HG03175 (cell line): ENCODE results near the gene HDC.
A peak's percentile ranks its signal among the peaks of the same experiment; 100 is the strongest.

ENCODE experiments used
- ATAC-seq: cut with Tn5 transposase; IDR thresholded peaks from one replicate; pipeline ENCODE4 v1.9.1; 2021; ENCODE audit warnings: mild to moderate bottlenecking, moderate library complexity; ENCODE audit not compliant: unreplicated experiment

Gene HDC

DNA sequence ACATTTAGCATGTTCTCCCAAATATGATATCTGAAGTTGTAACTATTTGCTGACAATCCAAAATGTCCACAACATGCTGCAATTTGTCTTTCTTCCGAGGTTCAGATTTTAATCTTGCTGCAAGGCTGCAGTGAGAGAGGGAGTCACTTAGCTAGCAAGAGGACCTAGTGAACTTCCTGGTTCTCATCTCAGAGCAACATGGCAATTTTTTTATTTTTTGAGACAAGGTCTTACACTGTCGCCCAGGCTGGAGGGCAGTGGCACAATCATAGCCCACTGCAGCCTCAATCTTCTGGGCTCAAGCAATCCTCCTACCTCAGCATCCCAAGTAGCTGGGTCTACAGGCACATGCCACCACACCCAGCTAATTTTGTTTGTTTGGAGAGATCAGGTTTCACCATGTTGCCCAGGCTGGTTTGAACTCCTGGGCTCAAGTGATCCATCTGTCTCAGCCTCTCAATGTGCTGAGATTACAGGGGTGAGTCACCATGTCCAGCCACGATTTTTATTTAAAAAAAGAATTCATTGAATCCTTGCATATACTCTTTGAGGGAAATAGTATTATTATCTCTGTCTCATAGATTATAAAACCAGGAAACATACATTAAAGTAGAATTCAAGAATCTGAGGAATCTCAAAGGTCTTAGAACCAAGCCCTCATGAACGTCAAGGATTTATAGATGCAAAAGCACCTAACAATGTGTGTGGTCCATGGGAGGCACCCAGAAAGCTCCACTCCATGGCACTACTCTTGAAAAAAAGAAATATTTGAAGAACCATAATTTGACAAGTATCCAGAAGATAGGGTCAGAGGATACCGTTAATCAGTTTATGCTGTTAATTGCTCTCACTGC lies 9.1 kb downstream of the HDC start:
- ATAC-seq, result no peak

DNA sequence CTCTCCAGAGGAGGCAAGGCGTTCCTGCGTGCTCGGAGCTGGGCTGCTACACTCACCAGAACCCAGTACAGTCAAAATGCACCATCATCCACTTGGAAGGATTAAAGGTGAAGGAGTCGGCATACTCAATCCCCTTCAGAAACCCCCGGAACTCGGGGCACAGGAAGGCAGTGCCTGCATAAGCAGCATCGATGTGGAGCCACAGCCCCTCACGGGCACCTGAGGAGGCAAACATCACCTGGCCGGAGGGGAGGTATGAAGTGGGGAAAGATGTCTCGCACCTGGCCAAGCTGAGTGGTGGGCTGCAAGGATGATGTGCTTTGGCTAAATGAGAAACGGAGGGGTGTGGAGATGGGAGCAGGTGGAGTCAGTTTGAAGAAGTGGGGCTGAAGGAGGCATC lies 13.0 kb downstream of the HDC start:
- no peak for ATAC-seq

DNA sequence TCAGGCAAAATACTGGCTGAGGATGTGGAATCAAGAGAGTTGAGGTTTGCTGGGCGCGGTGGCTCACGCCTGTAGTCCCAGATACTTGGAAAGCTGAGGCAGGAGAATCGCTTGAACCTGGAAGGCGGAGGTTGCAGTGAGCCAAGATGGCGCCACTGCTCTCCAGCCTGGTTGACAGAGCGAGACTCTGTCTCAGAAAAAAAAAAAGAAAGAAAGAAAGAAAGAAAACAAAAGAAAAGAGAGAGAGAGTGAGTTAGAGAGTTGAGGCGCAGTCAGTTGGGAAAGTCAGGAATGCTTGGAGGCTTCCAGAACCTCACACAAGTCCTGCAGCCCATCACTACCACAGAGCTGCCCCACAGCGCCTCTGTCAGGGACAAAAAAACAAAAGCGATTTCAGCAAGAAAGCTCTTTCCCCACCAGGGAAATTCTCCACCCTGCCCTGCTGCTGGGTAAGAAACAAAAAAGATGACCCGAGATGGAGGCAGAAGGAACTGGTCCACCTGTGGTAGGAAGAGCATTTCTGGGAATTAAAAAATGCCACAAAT lies 13.8 kb downstream of the HDC start:
- ATAC-seq, result no peak

DNA sequence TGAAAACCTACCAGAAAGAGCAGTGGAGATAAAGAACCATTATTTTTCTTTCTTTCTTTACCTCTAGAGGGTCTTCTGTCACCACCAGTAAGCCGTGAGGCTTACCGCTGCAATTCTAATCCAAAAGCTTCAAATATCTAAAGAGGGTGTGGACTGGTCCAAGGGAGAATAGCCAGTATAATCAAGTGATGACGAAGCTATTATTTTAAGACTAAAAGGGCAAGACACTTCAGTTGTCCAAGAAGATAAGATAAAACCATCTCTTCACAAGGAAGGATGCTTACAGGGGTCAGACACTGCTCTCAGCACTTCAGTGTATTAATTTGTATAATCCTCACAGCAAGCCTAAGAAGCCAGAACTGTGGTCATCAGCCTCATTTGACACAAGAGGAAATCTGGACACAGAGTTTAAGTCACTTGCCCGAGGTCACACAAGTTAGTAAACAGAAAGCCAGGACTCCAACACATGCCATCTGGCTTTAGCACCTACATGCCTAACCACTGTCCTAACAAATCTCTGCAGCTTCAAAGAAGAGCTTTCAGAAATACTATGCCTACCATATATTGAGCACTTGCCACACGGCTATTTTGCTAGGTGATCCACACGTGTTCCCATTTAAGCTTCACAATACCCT lies 14.6 kb downstream of the HDC start:
- no peak for ATAC-seq

DNA sequence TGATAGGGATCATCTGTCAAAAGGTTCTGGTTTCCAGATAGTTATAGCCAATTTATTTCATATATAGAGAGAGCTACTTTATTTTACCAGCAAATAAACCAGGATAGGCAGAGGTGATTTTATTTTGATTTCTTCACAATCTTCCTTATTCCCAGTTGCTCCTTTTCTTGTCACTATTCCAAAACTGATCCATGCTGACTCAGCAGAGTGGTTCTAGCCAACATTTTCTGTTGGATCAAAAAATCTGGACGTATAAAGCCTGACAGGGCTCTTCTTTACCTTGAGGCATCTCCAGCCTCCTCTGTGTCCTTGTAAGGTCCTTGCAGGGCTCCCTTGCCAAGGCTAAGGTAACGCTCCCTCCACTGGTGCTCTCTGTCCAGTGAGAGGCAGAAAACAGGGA lies 15.8 kb downstream of the HDC start:
- ATAC-seq, result no peak

- ATAC-seq, result no peak
These were observed 16.4 kb downstream of the HDC start for GRCh38 chr15:50248994-50249582.

DNA sequence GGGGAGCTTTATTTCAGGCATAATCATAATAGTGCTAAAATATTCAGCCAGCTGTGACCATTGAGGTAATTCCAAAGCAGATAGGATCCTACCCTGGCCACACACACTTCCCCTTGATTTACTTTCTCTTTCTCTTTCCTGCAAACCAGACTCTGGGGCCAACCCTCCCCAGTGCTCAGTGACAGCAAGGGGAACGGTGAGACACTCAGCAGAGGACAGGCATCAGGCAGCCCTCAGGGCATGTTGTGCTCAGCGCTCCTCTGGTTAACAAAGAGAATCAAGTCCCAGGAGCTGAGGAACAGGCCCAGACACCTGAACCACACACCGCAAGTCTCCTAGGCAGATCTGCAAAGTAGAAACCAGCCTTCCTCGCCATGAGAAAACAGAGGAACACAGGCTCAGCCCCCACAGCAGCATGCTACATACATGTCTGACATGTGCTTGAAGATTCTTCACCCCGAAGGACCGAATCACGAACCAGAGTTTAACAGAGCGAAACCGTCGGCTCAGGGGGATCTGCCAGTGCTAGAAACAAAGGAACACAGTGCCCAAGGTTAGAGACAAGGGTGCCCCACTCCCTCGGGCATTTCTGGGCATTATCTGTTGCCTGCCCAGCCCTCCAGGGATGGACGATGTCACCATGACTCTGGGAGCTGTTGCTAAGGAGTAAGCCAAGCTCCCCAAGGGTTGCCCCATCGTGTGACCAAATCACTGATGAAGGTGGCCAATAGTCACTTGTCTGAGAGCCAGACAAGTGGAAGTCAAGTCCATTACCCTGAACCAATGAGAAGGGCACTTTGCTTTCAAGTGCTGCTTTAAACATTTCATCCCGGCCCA lies 17.5 kb downstream of the HDC start:
- peak; percentile 86 for ATAC-seq

- no peak for ATAC-seq
These were observed 18.9 kb downstream of the HDC start for GRCh38 chr15:50246631-50247030.

GRCh38 chr15:50244959-50245624 lies 20.4 kb downstream of the HDC start:
- ATAC-seq, result no peak

DNA sequence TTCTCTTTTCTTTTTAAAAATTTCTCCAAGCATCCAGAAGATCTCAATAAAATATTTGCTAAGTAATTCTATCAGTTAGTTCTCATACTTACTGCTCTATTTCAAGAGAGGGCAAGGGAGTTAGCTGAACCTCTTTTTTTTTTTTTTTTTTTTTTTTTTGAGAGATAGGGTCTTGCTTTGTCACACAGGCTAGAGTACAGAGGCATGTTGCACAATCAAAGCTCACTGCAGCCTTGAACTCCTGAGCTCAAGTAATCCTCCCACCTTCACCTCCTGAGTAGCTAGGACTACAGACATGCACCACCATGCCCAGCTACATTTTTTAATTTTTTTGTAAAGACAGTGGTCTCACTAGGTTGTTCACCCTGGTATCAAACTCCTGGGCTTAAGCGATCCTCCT lies 21.4 kb downstream of the HDC start:
- no peak for ATAC-seq

DNA sequence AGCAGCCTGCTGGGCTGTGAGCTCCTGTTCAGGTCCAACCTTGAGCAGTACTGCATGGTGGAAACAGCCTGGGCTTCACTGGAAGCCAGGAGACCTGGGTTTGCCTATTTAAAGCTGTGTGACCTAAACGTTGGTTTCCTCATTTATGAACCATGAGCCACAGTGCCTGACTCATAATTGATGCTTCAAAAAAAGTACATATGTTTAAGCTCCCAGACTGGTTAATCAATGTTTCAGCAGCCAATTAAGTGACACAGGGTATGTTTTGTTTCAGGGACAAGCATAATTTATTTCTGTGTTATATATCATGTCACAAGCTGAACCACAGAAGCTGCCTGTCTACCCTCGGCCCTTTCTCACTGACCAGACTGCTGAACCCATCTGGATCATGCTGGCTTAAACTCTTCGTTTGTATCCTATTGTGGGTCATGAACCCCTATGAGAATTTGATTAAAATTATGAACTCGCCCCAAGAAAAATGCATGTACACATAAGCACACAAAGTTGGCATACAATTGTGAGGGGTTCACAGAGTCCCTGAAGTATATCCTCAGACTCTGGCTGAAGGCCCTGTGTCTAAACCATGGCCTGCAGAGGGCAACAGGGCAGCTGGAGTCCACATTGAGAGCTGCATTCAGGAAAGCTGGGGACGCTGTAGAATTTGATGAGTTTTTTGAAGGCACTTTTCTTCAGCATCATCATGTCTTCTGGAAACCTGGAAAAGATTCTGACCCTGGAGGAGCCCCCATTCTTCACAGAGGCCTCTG lies 23.7 kb downstream of the HDC start:
- no peak for ATAC-seq

- ATAC-seq, result no peak
These were observed 27.3 kb downstream of the HDC start for GRCh38 chr15:50238255-50238654.

DNA sequence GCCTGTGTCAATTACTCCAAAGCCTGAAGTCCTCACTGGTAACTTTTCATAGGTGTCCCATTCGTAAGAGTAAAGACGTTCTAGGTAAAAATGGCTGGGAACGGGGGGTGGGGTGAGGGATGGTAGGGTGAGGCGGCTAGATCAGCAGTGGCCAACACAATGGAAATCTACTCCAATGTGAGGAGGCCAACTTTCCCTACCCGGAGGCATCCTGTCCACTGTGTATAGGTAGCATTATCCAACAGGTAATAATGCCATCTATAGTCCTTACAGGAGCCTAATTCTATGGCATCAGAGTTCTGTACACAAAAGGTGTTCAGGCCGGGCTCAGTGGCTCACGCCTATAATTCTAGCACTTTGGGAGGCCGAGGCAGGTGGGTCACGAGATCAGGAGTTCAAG lies 29.1 kb downstream of the HDC start:
- ATAC-seq, result no peak

DNA sequence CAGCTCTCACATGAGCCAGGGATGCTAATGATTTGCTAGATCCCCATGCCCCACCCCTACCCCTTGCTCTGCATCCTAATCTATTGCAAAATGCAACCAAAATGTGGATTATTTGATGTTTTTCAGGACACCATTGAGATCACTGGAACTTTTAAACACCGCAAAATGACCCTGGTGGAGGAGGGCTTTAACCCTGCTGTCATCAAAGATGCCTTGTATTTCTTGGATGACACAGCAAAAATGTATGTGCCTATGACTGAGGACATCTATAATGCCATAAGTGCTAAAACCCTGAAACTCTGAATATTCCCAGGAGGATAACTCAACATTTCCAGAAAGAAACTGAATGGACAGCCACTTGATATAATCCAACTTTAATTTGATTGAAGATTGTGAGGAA lies 29.7 kb downstream of the HDC start:
- ATAC-seq, result no peak

- ATAC-seq, result no peak
These were observed 30.8 kb downstream of the HDC start for GRCh38 chr15:50234764-50235163.

GRCh38 chr15:50233192-50233736 lies 32.3 kb downstream of the HDC start:
- no peak for ATAC-seq

- ATAC-seq, result no peak
These were observed 32.7 kb downstream of the HDC start for GRCh38 chr15:50232791-50233190.

GRCh38 chr15:50231761-50232160 lies 33.8 kb downstream of the HDC start:
- ATAC-seq, result no peak

DNA sequence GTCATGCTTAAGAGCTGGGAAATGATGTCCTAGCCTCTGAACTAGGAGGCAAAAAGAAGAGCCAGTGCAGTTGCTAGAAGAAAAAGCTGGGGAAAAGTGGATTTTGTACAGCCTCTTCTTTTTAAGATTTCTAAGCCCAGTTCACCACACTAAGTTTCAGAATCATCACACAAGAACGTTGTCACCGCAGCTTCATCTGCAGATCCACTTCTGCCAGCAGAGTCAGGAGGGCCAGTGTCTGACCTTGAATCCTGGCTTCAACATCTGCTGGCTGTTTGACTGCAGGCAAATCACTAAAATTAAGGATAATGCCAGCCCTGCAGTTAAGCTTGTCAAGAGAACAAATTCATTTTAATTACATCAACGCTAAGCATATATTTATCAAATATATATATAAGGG lies 36.2 kb downstream of the HDC start:
- no peak for ATAC-seq
